ENCODE data around the gene TYW1B. TPM values are rescaled to one million over a fixed set of nuclear protein-coding genes. Genes with fewer than 3 reads are reported as not detected.
"Not testable (repeated sequence)": the region's sequence is repeated elsewhere in the genome, so short reads cannot be mapped to it uniquely, and the experiment has no call there.

TYW1B gene
- total RNA-seq, 1 donor from 2014 or later: 6.9 TPM

DNA sequence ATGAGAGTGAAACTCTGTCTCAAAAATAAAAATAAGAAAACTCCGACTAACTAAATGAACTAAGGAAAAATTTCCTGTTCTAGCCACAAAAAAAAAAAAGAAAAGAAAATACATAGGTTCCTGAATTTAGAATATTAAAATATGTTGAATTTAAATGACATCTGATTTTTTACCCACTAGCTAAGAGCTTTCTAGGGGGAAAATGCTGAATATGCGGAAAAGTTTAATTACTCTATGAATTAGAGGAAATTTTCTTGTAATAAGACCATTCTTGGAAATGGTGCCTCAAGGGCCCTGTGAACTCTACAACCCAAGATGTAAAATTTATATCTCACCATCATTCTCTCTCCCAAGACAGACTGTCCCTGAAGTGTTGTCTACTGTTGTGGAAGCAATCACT is 250.9 kb downstream of the TYW1B start:
- Histone ChIP-seq H3K4me1 (no peaks in the 10 kb centered on the region), H3K4me3 (no peak overlapping the region), H3K36me3 (peaks cover 0 to 4% of the 10 kb centered on the region in 2 donors), H3K27me3 (no peaks in the 10 kb centered on the region), H3K9me3 (no peaks in the 10 kb centered on the region), H3K27ac (no peak overlapping the region)
- no peak for DNase-seq (ENCODE audit: extremely low spot score in 2 of 2)
- intact Hi-C loops (cut with DNase I): no loop called here
- TF ChIP-seq, protein P1, sequence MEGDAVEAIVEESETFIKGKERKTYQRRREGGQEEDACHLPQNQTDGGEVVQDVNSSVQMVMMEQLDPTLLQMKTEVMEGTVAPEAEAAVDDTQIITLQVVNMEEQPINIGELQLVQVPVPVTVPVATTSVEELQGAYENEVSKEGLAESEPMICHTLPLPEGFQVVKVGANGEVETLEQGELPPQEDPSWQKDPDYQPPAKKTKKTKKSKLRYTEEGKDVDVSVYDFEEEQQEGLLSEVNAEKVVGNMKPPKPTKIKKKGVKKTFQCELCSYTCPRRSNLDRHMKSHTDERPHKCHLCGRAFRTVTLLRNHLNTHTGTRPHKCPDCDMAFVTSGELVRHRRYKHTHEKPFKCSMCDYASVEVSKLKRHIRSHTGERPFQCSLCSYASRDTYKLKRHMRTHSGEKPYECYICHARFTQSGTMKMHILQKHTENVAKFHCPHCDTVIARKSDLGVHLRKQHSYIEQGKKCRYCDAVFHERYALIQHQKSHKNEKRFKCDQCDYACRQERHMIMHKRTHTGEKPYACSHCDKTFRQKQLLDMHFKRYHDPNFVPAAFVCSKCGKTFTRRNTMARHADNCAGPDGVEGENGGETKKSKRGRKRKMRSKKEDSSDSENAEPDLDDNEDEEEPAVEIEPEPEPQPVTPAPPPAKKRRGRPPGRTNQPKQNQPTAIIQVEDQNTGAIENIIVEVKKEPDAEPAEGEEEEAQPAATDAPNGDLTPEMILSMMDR (IDR thresholded peaks at IDR 0.05): no peak
- no peak for TF ChIP-seq POLR2AphosphoS5 (IDR thresholded peaks at IDR 0.05; ENCODE audit: insufficient read depth in 1 of 2, low read depth in 1 of 2)
- TF ChIP-seq POLR2A (IDR thresholded peaks at IDR 0.05): no peak

DNA sequence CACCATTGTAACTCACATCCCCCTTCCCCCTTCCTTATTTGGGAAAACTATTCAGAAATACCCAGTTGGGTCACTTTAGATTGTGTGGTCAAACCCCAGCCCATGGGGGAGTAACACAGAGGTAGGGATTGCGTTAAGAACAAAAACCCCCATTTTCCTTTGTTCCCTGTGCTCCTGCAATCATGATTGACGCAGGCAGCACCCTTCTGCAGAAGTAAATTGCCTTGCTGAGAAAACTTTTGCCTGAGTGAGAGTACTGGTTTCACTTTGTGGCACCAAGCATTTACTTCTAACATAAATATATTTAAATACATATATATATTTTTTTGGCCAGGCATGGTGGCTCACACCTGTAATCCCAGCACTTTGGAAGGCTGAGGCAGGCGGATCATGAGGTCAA is 266.0 kb downstream of the TYW1B start:
- H3K4me3 ChIP-seq; H3K4me1 ChIP-seq; H3K27me3 ChIP-seq; intact Hi-C loops (cut with DNase I); H3K27ac ChIP-seq; DNase-seq (ENCODE audit: extremely low spot score in 2 of 2); H3K9me3 ChIP-seq; H3K36me3 ChIP-seq: not testable (repeated sequence)

DNA sequence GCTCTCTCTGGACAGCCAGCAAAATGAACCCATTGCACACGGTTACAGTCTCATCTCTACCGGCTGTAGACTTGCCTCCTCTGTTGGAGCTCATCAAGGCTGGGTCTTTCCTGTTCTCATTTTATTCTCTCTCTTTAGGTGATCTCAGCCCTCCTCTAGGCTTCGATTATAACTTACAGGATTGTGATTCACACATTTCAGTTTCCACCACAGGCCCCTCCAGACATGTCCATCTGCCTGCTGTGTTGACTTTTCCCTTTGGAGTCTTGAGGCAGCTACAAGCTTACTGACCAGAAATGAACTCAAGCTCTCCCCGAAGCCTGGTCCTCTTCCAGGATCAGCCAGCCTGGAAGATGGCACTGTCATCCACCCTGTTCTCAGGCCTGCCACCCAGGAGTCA is 268.5 kb downstream of the TYW1B start:
- H3K4me1 ChIP-seq; H3K4me3 ChIP-seq; H3K27me3 ChIP-seq; intact Hi-C loops (cut with DNase I); H3K27ac ChIP-seq; DNase-seq (ENCODE audit: extremely low spot score in 2 of 2); H3K9me3 ChIP-seq; H3K36me3 ChIP-seq: not testable (repeated sequence)

DNA sequence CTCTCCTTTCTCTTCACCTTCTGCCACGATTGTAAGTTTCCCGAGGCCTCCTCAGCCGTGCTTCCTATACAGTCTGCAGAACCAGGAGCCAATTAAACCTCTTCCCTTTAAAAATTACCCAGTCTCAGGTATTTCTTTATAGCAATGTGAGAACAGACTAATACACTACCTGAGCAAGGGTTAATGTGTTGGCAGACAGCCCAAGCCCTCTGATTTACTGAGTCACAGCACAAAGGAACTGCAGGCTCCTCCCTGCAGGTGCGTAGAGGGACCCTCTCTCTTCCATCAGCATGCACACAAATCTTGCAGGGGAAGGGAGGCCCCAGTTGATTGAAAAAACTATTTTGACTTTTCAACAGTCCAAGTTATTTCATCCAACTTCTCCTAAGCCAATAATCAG is 271.3 kb downstream of the TYW1B start:
- intact Hi-C loops (cut with DNase I); DNase-seq (ENCODE audit: extremely low spot score in 2 of 2); H3K9me3 ChIP-seq; H3K36me3 ChIP-seq; H3K4me3 ChIP-seq; H3K27me3 ChIP-seq; H3K4me1 ChIP-seq; H3K27ac ChIP-seq: not testable (repeated sequence)

DNA sequence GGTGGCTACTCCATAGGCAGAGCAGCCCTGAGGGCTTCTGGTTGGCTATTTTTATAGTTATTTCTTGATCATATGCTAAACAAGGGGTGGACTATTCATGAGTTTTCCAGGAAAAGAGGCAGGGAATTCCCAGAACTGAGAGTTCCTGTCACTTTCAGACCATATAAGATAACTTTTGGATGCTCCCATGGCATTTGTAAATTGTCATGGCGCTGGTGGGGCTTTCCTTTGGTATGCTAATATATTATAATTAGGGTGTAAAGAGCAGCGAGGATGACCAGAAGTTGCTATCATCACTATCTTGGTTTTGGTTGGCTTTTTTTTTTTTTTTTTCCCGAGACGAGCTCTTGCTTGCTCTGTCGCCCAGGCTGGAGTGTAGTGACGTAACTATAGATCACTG is 272.8 kb downstream of the TYW1B start:
- H3K4me1 ChIP-seq; H3K27ac ChIP-seq; DNase-seq (ENCODE audit: extremely low spot score in 2 of 2); intact Hi-C loops (cut with DNase I); H3K36me3 ChIP-seq; H3K27me3 ChIP-seq; H3K4me3 ChIP-seq; H3K9me3 ChIP-seq: not testable (repeated sequence)

DNA sequence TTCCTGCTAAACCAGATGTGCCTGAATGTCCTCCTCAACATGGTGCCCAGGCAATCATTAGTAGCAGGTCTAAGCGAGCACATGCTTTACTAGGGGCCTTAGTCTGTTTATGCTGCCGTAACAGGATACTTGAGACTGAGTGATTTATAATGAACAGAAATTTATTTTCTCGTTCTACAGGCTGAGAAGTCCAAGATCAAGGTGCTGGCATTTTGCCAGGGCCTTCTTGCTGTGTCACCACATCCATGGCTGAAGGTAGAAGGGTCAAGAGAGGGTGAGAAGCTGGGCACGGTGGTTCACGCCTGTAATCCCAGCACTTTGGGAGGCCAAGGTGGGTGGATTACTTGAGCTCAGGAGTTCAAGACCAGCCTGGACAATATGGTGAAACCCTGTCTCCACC is 273.6 kb downstream of the TYW1B start:
- DNase-seq (ENCODE audit: extremely low spot score in 2 of 2); H3K9me3 ChIP-seq; H3K27ac ChIP-seq; H3K36me3 ChIP-seq; intact Hi-C loops (cut with DNase I); H3K27me3 ChIP-seq; H3K4me1 ChIP-seq; H3K4me3 ChIP-seq: not testable (repeated sequence)

DNA sequence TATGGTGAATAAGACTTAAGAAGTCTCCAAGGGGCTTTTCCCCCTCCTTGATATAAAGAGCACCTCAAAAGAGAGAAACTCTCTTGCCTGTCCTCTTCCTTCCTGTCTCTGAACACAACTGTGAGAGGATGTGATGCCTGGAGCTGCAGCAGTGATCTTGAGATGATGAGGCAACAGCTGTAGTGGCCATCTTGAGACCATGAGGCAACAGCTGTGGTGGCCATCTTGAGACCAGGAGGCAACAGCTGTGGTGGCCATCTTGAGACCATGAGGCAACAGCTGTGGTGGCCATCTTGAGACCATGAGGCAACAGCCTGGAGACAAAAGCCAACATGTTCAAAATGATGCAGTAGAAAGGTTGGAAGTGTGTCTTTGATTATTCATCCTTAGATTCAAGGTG is 277.5 kb downstream of the TYW1B start:
- H3K27ac ChIP-seq; intact Hi-C loops (cut with DNase I); H3K4me1 ChIP-seq; H3K9me3 ChIP-seq; H3K4me3 ChIP-seq; H3K36me3 ChIP-seq; H3K27me3 ChIP-seq; DNase-seq (ENCODE audit: extremely low spot score in 2 of 2): not testable (repeated sequence)

DNA sequence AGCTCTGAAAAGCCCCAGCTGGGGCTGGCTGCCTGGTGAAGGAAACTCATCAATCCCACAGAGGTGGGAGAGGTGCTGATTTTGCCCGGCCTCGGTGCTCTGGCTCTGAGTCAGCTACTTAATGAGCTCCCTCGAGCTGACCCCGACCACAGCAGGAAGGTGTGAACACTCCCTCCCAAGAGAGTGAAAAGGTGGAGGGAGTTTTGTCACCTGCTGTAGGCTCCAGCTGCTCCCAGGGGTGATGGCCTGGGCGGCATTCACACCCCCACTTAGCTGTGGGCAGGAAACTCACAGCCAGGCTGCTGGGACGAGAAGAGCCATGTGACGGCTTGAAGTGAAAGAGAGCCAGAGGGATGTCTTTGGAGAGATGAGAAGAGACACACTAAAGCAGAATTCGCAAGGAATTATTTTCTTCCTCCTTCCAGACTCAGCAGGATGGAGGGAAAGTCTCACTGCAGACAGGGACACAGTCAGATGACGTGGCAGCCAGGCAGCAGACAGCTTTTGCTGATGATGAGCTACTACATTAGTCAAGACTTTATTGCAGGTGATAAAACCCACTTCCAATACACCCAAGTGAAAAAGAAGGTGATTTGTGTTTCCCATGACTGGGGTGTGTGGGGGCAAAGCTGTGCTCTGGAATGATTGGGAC is 281.3 kb downstream of the TYW1B start:
- H3K9me3 ChIP-seq; H3K27me3 ChIP-seq; H3K4me1 ChIP-seq; H3K27ac ChIP-seq; DNase-seq (ENCODE audit: extremely low spot score in 2 of 2); intact Hi-C loops (cut with DNase I); H3K4me3 ChIP-seq; H3K36me3 ChIP-seq: not testable (repeated sequence)

DNA sequence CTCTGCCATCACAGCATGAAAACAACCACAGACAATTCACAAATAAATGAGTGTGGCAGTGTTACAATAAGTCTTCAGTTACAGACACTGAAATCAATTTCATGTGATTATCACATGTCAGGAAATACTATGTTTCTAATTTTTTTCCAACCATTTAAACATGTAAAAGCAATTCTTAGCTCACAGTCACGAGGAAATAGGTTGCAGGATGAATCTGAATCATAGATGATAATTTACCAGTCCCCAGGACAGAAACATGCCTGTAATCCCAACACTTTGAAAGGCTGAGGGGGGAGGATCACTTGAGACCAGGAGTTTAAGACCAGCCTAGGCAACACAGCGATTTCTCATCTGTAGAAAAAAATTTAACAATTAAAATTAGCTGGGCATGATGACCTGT is 283.5 kb downstream of the TYW1B start:
- H3K4me3 ChIP-seq; H3K27ac ChIP-seq; H3K36me3 ChIP-seq; H3K9me3 ChIP-seq; intact Hi-C loops (cut with DNase I); DNase-seq (ENCODE audit: extremely low spot score in 2 of 2); H3K27me3 ChIP-seq; H3K4me1 ChIP-seq: not testable (repeated sequence)

All from vagina (tissue), 2 donors.